ENCODE data around the gene ITIH4.
A peak's percentile ranks its signal among the peaks of the same experiment; 100 is the strongest.

The ITIH4 gene

GRCh38 chr3:52770496-52771333 is 59.8 kb downstream of the ITIH4 start, which contains the start of gene NEK4:
NEK4 (minus strand) TSS chr3:52770940; CDS start chr3:52770746, 194 bp downstream.
- H3K27me3 ChIP-seq (replicated peaks in 2 of 5; ENCODE audit: control insufficient read depth in 4 of 5, insufficient read depth in 5 of 5, low read length in 4 of 5), result no peaks in the 10 kb centered on the region
- H3K27ac ChIP-seq (ENCODE audit: insufficient read depth in 1 of 2, low read depth in 1 of 2, low read length in 2 of 2, poor library complexity in 1 of 2, severe bottlenecking in 2 of 2), result peak within 1 kb of the TSS; percentile 58 to 81
- CTCF ChIA-PET, result interaction anchor here (0.7 to 1.4 kb wide), 5 partner anchors 9 to 50 kb away, joined by 3 to 5 read pairs (median 4); no protein-coding TSS in a partner anchor
- 1% methylated on average over 49 of the region's 67 CpGs for WGBS (ENCODE audit: insufficient coverage)
- POLR2A ChIA-PET, result no interaction called here
- DNase-seq, result peak; percentile 92 to 96 (median 95)
- H3K4me1 ChIP-seq (ENCODE audit: control extremely low read depth in 1 of 4, control insufficient read depth in 4 of 4, insufficient read depth in 4 of 4, low read length in 3 of 4), result peaks cover 7 to 28% (median 22%) of the 10 kb centered on the region in 4 experiments
- H3K36me3 ChIP-seq (ENCODE audit: control insufficient read depth in 4 of 4, insufficient read depth in 4 of 4, low read length in 3 of 4), result peaks cover 3 to 14% (median 11%) of the 10 kb centered on the region in 4 experiments
- H3K9me3 ChIP-seq (ENCODE audit: control extremely low read depth in 1 of 5, control insufficient read depth in 4 of 5, insufficient read depth in 2 of 5, low read depth in 1 of 5, low read length in 4 of 5), result no peaks in the 10 kb centered on the region
- peak within 1 kb of the TSS; percentile 65 to 89 (median 78) for H3K4me3 ChIP-seq (ENCODE audit: control insufficient read depth in 1 of 7, extremely low read depth in 1 of 7, insufficient read depth in 4 of 7, low read depth in 2 of 7, low read length in 6 of 7)

- Histone ChIP-seq H3K36me3 (ENCODE audit: control insufficient read depth in 4 of 4, insufficient read depth in 4 of 4, low read length in 3 of 4) (peaks cover 3 to 22% (median 16%) of the 10 kb centered on the region in 4 experiments), H3K9me3 (ENCODE audit: control extremely low read depth in 1 of 5, control insufficient read depth in 4 of 5, insufficient read depth in 2 of 5, low read depth in 1 of 5, low read length in 4 of 5) (no peaks in the 10 kb centered on the region), H3K4me1 (ENCODE audit: control extremely low read depth in 1 of 4, control insufficient read depth in 4 of 4, insufficient read depth in 4 of 4, low read length in 3 of 4) (peaks cover 7 to 20% (median 15%) of the 10 kb centered on the region in 4 experiments), H3K27me3 (replicated peaks in 2 of 5; ENCODE audit: control insufficient read depth in 4 of 5, insufficient read depth in 5 of 5, low read length in 4 of 5) (no peaks in the 10 kb centered on the region), H3K4me3 (ENCODE audit: control insufficient read depth in 1 of 7, extremely low read depth in 1 of 7, insufficient read depth in 4 of 7, low read depth in 2 of 7, low read length in 6 of 7) (peak overlapping the region; percentile 65 to 89 (median 78)), H3K27ac (ENCODE audit: insufficient read depth in 1 of 2, low read depth in 1 of 2, low read length in 2 of 2, poor library complexity in 1 of 2, severe bottlenecking in 2 of 2) (peak overlapping the region; percentile 58 to 81)
- POLR2A ChIA-PET, result no interaction called here
- 31% methylated on average over 10 of the region's 13 CpGs for WGBS (ENCODE audit: insufficient coverage)
- CTCF ChIA-PET, result interaction anchor here (1.1 to 1.4 kb wide), 3 partner anchors 46 to 52 kb away, joined by 3 to 5 read pairs (median 3); no protein-coding TSS in a partner anchor
- no peak for DNase-seq
Measured at GRCh38 chr3:52769786-52770455, 60.6 kb downstream of the ITIH4 start.

- H3K4me3 ChIP-seq (ENCODE audit: control insufficient read depth in 1 of 7, extremely low read depth in 1 of 7, insufficient read depth in 4 of 7, low read depth in 2 of 7, low read length in 6 of 7), result no peak overlapping the region
Measured at GRCh38 chr3:52763466-52763865, 67.0 kb downstream of the ITIH4 start.

More at GRCh38 chr3:52763466-52763865, 67.0 kb downstream of the ITIH4 start:
- Histone ChIP-seq H3K36me3 (ENCODE audit: control insufficient read depth in 4 of 4, insufficient read depth in 4 of 4, low read length in 3 of 4) (peaks cover 6 to 68% (median 46%) of the 10 kb centered on the region in 4 experiments), H3K27ac (ENCODE audit: insufficient read depth in 1 of 2, low read depth in 1 of 2, low read length in 2 of 2, poor library complexity in 1 of 2, severe bottlenecking in 2 of 2) (no peak overlapping the region), H3K9me3 (ENCODE audit: control extremely low read depth in 1 of 5, control insufficient read depth in 4 of 5, insufficient read depth in 2 of 5, low read depth in 1 of 5, low read length in 4 of 5) (no peaks in the 10 kb centered on the region), H3K27me3 (replicated peaks in 2 of 5; ENCODE audit: control insufficient read depth in 4 of 5, insufficient read depth in 5 of 5, low read length in 4 of 5) (no peaks in the 10 kb centered on the region), H3K4me1 (ENCODE audit: control extremely low read depth in 1 of 4, control insufficient read depth in 4 of 4, insufficient read depth in 4 of 4, low read length in 3 of 4) (no peaks in the 10 kb centered on the region)
- WGBS (ENCODE audit: insufficient coverage), result no CpG with 5 or more reads among the region's 2 CpGs
- DNase-seq, result peak in 1 of 3 donors; percentile 18
- ChIA-PET POLR2A (no interaction called here), CTCF (no interaction called here)

Measured in common myeloid progenitor, CD34-positive (primary cell).